Measurements from ENCODE around the gene DHX58.
A peak's percentile ranks its signal among the peaks of the same experiment; 100 is the strongest.

DNA sequence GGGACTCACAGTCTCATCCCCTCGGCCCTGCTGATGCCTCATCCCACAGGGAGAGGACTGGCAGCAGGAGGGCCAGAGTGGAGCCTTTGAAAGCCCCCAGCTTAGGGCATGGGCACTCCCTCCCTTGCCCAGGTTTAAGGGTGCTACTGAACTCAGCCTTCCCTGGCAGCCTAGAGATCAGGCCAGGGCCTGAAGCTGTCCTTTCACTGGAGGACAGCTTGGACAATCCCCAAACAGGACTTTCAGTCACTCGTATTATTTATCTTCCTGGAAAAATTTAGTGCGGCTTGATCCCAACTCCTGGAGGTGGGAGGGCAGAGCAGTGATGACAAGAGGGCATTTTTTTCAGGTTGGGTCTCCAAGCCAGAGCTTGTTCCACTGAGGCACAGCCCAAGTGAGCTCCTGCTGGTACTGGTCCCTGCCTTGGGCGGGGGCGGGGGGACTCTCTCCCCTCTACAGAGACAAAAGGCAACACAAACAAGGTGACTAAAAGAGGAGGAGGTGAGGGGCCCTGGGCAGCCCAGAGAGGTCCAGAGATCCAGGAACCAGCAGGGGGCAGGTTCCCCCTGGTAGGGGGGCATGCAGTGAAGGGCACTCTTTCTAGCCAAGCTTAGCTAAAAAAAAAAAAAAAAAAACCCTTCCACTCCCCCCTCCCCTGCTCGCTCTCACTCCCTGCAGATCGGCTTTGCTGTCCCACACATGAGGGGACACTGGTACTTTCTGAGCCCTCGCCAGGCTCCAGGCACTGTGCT lies 16.0 kb downstream of the DHX58 start:
- TF ChIP-seq, protein P1, sequence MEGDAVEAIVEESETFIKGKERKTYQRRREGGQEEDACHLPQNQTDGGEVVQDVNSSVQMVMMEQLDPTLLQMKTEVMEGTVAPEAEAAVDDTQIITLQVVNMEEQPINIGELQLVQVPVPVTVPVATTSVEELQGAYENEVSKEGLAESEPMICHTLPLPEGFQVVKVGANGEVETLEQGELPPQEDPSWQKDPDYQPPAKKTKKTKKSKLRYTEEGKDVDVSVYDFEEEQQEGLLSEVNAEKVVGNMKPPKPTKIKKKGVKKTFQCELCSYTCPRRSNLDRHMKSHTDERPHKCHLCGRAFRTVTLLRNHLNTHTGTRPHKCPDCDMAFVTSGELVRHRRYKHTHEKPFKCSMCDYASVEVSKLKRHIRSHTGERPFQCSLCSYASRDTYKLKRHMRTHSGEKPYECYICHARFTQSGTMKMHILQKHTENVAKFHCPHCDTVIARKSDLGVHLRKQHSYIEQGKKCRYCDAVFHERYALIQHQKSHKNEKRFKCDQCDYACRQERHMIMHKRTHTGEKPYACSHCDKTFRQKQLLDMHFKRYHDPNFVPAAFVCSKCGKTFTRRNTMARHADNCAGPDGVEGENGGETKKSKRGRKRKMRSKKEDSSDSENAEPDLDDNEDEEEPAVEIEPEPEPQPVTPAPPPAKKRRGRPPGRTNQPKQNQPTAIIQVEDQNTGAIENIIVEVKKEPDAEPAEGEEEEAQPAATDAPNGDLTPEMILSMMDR (IDR thresholded peaks at IDR 0.05 in 2 of 3, conservative IDR thresholded peaks at IDR 0.05 in 1 of 3; ENCODE audit: control insufficient read depth in 2 of 3, extremely low read depth in 1 of 3, insufficient read depth in 1 of 3, low read depth in 3 of 3, low read length in 3 of 3), result 0 out of 6 replicates have a peak, but pooled peaks of 1 of the 3 experiments have one; percentile 5
- TF ChIP-seq HDAC6 (IDR thresholded peaks at IDR 0.05; ENCODE audit: unreplicated experiment) (no peak), JUND (IDR thresholded peaks at IDR 0.05; ENCODE audit: low read depth, low read length) (no peak)
